AG04449 (cell line): Measurements from ENCODE around the gene SPRR2D.
"Not testable (repeated sequence)": the region's sequence is repeated elsewhere in the genome, so short reads cannot be mapped to it uniquely, and the experiment has no call there.

Source experiments
- CTCF ChIA-PET: fragments of 350-600 bp; formaldehyde crosslinking; extraction: SDS; loops from one replicate; lab custom pipeline; 2021; ENCODE audit warnings: antibody characterized with exemption; lab: Yijun Ruan, JAX
- POLR2A ChIA-PET: fragments of 400-600, 350-600 bp; formaldehyde crosslinking; extraction: SDS; loops from one replicate; lab custom pipeline; 2020; ENCODE audit warnings: antibody characterized with exemption, inconsistent platforms; lab: Yijun Ruan, JAX
- DNase-seq: peaks from one replicate; pipeline ENCODE4 v3.0.0-alpha.2; 2010; ENCODE audit warnings: low read depth, low spot score
- H3K4me3 ChIP-seq: 2 replicates; pipeline ENCODE4 v1.5.1; 2011; ENCODE audit warnings: low read depth, mild to moderate bottlenecking, control low read depth, low read length
- TF ChIP-seq, protein P1 (sequence below): IDR thresholded peaks from one replicate; pipeline ENCODE4 v1.5.1; 2011; ENCODE audit warnings: mild to moderate bottlenecking, moderate library complexity, low read length, control low read depth, inconsistent platforms; ENCODE audit not compliant: insufficient read depth; ENCODE audit errors: missing control alignments

SPRR2D gene

DNA sequence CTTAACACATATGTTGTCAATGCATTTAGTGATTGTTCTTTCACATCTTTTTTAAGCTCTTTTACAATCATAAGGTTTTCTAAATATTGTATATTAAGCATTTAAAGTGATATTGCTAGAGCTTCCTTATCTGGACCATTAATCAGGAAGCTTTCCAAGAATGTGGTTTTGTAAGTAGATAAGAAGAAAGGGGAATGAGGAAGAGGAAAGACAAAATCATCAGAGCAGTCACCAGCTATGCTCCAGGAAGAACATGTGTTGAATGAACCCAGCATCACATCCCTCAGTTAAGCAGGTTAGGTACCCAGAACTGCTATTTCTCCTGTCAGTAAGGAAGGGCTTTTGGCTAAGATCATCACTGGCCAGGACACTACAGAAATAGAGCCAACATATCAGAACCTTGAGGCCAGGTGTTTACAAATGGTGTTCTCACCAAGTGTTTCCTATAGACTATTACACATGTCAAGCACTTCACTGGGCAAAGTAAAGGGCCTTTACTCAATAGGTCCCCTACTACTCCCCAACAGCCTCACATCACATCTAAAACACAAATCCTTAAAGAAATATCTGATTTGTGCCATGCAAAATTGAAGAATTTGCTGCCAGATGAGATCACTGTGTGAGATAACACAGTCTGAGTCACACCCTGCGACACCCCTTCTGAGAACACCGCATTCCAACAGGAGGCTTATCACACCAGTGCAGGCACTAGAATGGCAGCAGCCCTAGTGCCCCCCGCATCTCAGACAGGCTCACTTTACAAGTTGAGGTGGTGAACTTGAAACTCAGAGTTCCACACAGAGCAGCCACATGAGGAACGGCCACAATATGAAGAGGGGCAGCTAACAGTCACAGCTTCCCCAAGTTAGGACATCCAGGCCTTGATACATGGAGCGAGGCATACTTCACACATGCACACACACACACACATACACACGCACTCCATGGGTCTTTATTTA is 18.2 kb upstream of the SPRR2D start:
- TF ChIP-seq, protein P1, sequence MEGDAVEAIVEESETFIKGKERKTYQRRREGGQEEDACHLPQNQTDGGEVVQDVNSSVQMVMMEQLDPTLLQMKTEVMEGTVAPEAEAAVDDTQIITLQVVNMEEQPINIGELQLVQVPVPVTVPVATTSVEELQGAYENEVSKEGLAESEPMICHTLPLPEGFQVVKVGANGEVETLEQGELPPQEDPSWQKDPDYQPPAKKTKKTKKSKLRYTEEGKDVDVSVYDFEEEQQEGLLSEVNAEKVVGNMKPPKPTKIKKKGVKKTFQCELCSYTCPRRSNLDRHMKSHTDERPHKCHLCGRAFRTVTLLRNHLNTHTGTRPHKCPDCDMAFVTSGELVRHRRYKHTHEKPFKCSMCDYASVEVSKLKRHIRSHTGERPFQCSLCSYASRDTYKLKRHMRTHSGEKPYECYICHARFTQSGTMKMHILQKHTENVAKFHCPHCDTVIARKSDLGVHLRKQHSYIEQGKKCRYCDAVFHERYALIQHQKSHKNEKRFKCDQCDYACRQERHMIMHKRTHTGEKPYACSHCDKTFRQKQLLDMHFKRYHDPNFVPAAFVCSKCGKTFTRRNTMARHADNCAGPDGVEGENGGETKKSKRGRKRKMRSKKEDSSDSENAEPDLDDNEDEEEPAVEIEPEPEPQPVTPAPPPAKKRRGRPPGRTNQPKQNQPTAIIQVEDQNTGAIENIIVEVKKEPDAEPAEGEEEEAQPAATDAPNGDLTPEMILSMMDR = no peak
- H3K4me3 ChIP-seq = no peak overlapping the region
- CTCF ChIA-PET = no interaction called here
- no peak for DNase-seq
- POLR2A ChIA-PET = no interaction called here

DNA sequence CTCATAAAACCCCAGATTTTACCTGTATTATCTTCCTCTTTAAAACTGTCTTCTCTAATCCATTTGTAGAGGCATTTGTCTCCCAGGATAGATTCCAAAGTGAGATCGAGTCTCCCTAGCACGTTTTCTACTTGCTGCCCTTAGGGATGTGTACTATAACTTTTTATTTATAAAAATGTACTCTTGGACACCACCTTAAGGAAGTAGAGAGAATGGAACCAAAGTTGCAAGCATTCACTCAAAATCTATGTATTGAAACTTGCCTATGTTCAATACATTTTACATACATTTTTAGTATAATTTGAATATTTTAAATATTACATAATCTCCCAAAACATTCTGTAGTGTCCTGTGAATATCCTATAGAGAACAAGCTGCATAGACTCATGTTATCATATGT is 17.2 kb upstream of the SPRR2D start:
- DNase-seq = no peak
- CTCF ChIA-PET = no interaction called here

DNA sequence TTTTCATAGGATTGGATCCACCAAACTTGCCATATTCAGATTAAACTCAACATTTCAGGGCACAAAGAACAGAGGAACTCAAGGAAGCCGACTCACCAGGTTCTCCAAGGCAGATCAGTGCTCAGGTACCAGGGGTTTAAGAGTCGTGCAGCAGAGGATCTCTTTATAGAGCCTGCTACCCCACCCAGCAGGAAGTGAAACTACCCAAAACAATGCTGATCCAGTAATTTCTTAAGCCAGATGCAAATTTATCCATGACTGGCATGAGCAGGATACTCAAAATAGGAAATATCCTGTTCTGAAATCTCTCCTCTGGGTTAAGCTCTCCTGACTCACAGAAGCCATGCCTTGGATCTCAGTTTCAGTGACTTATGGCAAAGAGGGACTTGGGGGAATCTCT is 16.5 kb upstream of the SPRR2D start, which contains the start of gene SPRR2A:
SPRR2A (minus strand) TSS at position 138 of the 400 bp plus-strand sequence. CDS start 777 bp downstream, outside the sequence.
- TF ChIP-seq, protein P1 = no peak
- no peak within 1 kb of the TSS for H3K4me3 ChIP-seq
- DNase-seq = no peak
- ChIA-PET CTCF (no interaction called here), POLR2A (no interaction called here)

More for the DNA sequence above, 17.2 kb upstream of the SPRR2D start:
- TF ChIP-seq, protein P1 = no peak
- POLR2A ChIA-PET = no interaction called here
- no peak overlapping the region for H3K4me3 ChIP-seq

DNA sequence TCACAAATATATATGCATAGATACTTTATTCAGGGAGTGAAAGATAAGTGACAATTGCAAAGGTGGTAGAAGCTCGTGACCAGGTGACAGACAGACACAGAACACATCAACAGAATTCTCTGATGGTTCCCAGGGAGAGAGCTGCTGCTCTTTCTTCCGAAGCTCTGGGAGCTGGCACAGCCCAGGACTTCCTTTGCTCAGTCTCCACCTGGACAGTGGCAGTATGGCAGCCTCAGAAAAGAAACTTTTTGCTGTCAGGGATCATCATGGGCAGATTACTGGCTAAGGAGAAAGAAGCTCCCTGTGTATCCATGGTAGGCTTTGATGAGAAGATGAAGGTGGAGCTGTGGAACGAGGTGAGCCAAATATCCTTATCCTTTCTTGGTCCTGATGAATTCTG is 15.2 kb upstream of the SPRR2D start:
- DNase-seq, POLR2A ChIA-PET, H3K4me3 ChIP-seq, CTCF ChIA-PET: not testable (repeated sequence)

DNA sequence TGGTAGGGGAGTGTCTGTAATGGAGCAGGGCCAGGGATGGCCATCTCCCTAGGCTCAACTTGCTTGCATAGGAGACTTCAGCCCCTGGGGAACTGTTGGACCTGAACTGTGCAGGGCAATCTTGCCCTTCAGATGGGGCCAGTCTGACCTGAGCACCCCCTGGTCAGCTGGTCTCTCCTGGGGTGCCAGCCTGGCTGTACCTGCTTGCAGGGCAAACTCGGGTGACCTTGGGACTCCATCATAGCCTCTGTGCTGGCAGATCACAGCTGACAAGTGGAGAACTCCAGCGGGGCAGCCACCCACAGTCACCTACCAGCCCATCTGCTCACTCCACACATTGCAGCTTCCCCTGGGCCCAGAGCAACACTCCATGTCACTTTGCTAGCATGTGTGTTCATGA is 8.3 kb upstream of the SPRR2D start:
- CTCF ChIA-PET = no interaction called here
- no peak overlapping the region for H3K4me3 ChIP-seq
- POLR2A ChIA-PET = no interaction called here
- no peak for DNase-seq
- TF ChIP-seq, protein P1 = no peak

DNA sequence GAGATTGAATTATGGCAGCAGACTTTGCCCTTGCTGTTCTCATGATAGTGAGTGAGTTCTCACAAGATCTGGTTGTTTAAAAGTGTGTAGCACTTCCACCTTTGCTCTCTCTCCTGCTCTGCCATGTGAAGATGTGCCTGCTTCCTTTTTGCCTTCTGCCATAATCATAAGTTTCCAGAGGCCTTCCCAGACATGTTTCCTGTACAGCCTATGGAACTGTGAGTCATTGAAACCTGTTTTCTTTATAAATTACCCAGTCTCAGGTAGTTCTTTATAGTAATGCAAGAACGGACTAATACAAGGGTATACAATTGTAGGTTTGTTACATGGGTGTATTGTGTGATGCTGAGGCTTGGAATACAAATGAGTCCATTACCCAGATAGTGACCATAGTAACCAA is 5.7 kb downstream of the SPRR2D start:
- POLR2A ChIA-PET = no interaction called here
- DNase-seq = no peak

More for the DNA sequence above, 5.7 kb downstream of the SPRR2D start:
- H3K4me3 ChIP-seq = no peak overlapping the region
- TF ChIP-seq, protein P1 = no peak
- CTCF ChIA-PET = no interaction called here
